GM12872 (cell line): ENCODE data around the gene STX1A.

ENCODE experiments used
- CTCF ChIP-seq: IDR thresholded peaks from 3 replicates; pipeline ENCODE4 v1.5.1; 2011; ENCODE audit warnings: low read depth, mild to moderate bottlenecking, low read length, moderate library complexity; ENCODE audit not compliant: insufficient read depth

The STX1A gene

GRCh38 chr7:73732397-73732796 lies 12.9 kb upstream of the STX1A start:
- TF ChIP-seq CTCF, result no peak

GRCh38 chr7:73730485-73730884 lies 11.0 kb upstream of the STX1A start:
- no peak for TF ChIP-seq CTCF

DNA sequence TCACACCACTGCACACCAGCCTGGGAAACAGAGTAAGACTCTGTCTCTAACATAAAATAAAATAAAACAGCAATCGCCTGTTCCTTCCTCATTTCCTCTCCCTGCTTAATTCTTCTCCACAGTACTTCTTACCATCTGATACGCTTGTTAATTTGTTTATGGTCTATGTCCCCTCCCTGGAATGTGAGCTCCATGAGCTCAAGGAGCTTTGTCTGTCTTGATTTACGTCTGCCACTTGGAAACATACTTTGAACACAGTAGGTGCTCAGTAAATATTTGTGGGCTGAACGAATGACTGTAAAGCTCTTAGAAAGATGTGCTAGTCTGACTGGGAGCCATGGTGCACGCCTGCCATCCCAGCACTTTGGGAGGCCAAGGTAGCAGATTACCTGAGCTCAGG lies 9.1 kb upstream of the STX1A start:
- no peak for TF ChIP-seq CTCF

DNA sequence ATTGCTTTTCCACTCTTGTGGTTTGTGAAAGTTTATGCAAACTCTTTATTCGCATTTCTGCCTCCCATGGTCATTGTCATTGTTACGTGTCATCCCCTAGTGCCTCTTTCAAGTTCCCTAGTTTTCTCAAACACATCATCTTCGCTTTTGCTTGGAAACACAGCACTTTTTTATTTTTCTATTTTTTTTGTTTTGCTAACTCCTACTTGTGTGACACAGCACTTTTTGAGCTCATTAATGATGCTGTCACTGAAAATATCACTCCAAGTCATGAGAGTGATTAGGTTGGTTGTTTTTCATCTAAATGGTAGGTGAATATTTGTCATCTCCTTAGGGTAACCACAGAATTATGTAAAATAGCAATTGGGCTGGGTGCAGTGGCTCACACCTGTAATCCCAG lies 8.5 kb upstream of the STX1A start:
- TF ChIP-seq CTCF, result no peak

- no peak for TF ChIP-seq CTCF
Observed at GRCh38 chr7:73726083-73726466, 6.6 kb upstream of the STX1A start.

GRCh38 chr7:73723813-73724212 lies 4.3 kb upstream of the STX1A start:
- TF ChIP-seq CTCF, result no peak

DNA sequence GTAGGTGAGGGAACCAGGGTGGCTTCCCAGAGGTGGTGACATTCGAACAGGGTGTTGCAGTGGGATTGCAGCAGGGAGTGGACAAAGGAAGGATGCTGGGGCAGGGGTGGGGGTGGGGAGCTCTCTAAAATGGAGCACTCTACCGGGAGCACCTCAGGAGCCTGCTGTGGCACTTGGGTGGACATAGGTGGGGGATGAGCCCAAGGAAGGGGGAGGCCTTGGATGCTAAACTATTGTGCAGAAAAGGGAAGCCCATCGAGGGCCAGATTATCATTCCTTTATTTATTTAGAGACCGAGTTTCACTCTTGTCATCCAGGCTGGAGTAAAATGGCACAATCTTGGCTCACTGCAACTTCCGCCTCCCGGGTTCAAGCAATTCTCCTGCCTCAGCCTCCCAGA lies 3.3 kb upstream of the STX1A start:
- no peak for TF ChIP-seq CTCF

GRCh38 chr7:73721377-73721817 lies 1.9 kb upstream of the STX1A start:
- TF ChIP-seq CTCF, result no peak
